GM12872 (cell line): Measurements from ENCODE around the gene DBP.

Experiments used
- TF ChIP-seq, protein P1 (sequence below): IDR thresholded peaks from 3 replicates; pipeline ENCODE4 v1.5.1; 2011; ENCODE audit warnings: low read depth, mild to moderate bottlenecking, low read length, moderate library complexity; ENCODE audit not compliant: insufficient read depth

The DBP gene

DNA sequence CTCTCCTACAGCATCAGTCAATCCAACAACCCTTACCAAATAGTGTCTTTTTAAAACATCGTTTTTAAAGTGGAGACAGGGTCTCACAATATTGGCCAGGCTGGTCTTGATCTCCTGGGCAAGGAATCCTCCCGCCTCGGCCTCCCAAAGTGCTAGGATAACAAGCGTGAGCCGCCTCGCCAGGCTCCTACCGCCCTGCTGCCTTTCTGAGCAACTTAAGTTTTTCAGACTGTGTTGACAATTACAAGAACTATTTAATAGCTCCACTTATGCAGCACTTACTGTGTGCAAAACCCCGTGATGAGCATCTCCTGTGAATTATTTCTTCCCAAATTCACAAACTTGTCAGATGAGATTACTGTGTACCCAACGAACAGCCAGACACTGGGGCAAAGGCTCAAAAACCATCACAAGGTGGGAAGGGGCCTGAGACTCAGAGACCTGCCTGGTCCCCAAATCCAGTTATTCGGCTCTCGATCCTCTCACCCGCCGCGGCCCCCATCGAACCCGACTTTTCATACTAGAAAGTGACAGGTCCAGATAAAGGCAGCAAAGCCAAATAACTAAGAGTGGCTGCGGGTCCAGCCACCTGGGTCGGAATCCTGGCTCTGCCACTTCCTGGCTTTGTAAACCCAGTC lies 18.8 kb downstream of the DBP start:
- TF ChIP-seq, protein P1, sequence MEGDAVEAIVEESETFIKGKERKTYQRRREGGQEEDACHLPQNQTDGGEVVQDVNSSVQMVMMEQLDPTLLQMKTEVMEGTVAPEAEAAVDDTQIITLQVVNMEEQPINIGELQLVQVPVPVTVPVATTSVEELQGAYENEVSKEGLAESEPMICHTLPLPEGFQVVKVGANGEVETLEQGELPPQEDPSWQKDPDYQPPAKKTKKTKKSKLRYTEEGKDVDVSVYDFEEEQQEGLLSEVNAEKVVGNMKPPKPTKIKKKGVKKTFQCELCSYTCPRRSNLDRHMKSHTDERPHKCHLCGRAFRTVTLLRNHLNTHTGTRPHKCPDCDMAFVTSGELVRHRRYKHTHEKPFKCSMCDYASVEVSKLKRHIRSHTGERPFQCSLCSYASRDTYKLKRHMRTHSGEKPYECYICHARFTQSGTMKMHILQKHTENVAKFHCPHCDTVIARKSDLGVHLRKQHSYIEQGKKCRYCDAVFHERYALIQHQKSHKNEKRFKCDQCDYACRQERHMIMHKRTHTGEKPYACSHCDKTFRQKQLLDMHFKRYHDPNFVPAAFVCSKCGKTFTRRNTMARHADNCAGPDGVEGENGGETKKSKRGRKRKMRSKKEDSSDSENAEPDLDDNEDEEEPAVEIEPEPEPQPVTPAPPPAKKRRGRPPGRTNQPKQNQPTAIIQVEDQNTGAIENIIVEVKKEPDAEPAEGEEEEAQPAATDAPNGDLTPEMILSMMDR: no peak

DNA sequence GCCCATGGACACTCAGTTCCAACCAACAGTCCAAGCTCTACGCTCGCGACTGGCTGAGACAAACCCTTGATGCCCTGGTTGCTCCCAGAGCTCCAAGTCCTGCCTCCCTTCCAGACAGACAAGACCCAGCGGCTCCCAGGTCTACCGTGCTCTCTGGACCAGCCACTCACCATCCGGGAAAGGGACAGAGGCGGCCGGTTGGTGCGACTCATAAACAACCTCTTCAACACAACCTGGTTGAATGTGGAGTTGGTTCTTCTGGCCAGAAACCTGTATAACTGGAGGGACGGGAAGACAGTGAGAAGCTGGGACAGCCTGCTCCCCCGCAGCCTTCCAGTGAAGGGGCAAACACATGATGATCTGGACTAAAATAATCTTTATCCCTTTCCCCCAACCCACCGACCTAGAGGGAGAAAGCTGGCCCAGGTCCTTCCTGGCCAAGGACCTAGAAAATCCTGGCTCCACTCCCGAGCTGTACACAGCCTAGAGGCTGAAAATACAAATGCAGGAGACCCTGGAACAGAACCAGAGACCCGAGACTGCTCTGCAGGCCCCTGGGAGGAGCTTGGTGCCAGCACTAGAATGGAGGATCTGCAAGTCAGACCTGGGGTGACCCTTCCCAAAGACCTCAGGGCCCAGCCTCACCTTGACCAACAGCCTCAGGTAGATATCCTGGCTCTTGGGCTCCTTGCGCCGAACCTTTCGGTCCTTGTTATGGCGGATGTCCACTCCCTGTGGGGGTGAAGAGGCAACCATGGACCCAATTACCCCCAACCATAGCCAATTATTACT lies 19.8 kb downstream of the DBP start:
- TF ChIP-seq, protein P1: 0 out of 3 replicates have a peak, but pooled peaks have one; percentile 6

DNA sequence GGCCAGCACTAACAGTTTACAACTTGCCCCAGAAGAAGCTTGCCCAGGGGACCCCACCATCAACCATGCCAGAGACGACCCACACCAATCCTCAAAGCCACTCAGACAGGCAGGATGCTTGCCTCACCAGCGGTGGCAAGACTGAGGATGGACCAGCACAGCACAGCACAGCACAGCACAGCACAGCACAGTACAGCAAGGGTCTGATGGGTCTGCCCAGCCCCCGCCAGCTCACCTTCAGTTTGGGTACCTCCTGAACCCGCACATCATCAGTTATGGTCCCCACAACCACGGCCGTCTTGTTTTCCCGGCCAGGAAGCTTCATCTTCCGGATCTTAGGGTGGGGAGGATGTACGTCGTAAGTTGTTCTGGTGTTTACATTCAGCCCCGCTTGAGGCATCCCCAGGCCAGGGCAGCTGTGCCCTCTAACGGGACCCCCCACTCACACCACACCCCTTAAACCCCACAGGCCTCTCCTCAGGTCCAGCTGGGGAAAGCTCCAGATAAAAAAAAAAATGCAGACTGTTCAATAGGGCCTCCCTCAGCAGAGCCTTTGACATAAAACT lies 20.6 kb downstream of the DBP start:
- TF ChIP-seq, protein P1: no peak

DNA sequence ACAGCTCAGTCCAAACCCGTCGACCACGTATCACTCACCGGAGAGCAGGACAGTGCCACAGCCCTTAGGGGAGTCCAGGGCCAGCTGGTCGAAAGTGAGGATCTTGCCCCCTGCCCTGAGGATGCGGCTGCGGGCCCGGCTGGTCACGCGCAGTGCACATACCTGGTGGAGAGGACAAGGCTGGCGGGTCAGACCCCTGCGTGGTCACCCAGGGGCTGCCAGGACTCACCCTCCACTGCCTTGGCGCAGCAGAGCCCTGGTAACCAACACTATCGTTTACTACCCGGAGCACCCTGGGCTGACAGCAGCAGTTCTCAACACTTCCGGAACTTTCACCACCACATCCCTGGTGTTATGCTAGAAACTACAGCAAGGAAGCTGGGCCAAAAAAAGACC lies 21.1 kb downstream of the DBP start:
- TF ChIP-seq, protein P1: no peak

DNA sequence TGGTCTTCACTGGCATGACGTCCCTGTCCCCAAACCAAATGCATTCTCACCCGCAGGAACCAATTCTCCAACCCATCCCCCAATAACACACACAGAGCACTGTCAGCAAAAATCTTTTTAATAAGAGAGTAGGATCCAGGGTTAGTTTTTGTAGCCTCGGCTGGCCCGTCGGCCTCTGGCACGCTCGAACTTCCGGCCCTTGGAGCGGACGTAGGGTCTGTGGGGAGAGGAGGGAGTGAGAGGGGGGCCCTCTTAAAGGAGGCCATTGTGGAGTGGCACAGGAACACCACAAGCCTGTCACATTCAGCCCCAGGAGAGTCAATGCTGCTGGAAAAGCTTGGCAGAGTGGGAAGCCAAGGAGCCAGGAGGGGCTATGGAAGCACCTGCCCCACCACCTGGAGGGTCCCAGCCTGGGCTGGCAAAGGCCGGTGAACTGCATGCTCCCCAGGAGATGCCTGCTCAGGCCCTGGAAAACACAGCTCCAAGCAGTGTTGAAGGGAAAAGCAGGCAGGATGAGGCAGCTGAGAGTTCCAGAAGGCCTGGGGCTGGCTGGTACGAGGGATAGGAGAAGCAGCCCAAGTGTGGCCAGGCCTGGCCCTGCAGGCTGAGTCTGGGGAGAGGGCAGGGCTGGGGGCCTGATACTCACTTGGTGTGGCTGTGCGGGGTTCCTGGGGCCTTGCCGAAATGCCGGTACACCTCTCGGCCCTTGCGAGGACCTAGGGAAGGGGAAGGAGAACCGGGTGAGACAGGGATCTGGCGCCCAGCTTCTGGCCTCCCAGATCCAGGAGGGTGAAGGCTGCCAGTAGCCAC lies 21.7 kb downstream of the DBP start:
- TF ChIP-seq, protein P1: no peak

DNA sequence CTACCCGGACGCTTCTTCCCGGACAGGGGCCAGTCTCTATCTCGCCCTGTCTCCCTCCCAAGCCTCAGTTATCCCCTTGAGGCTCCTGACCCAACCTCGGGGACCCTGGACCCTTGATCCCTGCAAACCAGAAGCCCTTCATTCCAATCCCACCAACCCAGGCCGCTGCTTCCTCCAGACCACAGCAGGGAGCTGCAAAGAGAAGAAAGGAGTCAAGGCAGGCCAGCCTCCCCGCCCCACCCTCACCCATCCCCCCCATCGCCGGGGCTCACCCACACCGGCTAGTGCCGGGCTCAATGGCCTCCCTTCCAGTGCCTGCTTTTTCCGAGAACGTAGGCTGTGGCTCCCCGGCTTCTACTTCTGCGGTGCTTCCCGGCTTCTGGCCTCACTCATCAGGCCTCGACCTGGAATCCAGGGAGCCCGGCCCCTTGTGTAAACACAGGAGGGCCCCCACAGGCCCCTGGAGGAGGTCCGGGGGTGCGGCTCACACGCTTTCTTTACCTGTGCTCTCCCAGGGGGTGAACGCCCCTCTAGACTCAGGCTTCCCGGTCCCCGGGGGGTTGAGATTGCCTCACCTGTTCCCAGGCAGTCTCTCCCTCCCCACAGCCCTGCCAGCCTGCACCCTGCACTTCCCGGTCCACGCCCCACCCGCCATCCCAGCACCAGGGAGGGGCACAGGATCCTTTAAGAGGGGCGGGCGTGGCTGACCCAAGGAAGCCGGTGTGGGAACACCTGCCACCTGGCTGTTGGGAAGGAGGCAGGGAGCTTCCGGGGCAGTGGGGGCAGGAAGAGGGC lies 22.5 kb downstream of the DBP start, which contains the start of gene FAM83E:
Gene FAM83E, minus strand, starts transcription at position 641 of the 795 bp plus-strand sequence. CDS start 1,704 bp downstream, outside the sequence.
- TF ChIP-seq, protein P1: no peak
